Loucy (cell line): ENCODE results near the gene ZNF135.

Source experiments
- H2AFZ ChIP-seq: fragments of 200-600 bp; sonication (generic); 2 replicates; pipeline ENCODE4 v1.6.0; 2016; ENCODE audit warnings: antibody characterized with exemption, mild to moderate bottlenecking, low read length, moderate library complexity
- H3F3A ChIP-seq: fragments of 200-600 bp; 2 replicates; pipeline ENCODE4 v1.6.0; 2016; ENCODE audit warnings: antibody characterized with exemption, low read depth, mild to moderate bottlenecking
- H3K27me3 ChIP-seq: fragments of 200-600 bp; sonication (generic); 2 replicates; pipeline ENCODE4 v1.6.1; 2014; ENCODE audit warnings: low read length, mild to moderate bottlenecking; ENCODE audit not compliant: insufficient read depth, poor library complexity, severe bottlenecking
- H3K36me3 ChIP-seq: fragments of 200-600 bp; sonication (generic); 2 replicates; pipeline ENCODE4 v1.6.1; 2016; ENCODE audit warnings: low read length; ENCODE audit not compliant: insufficient read depth
- H3K4me1 ChIP-seq: fragments of 200-600 bp; sonication (generic); 2 replicates; pipeline ENCODE4 v1.5.1; 2014; ENCODE audit warnings: low read length, mild to moderate bottlenecking; ENCODE audit not compliant: insufficient read depth, poor library complexity, severe bottlenecking
- H3K4me2 ChIP-seq: fragments of 200-600 bp; sonication (generic); 2 replicates; pipeline ENCODE4 v1.6.0; 2014; ENCODE audit warnings: antibody characterized with exemption, low read length, low read depth, mild to moderate bottlenecking; ENCODE audit not compliant: poor library complexity, severe bottlenecking
- H3K4me3 ChIP-seq: fragments of 200-600 bp; sonication (generic); 2 replicates; pipeline ENCODE4 v1.5.1; 2014; ENCODE audit warnings: low read length, mild to moderate bottlenecking, mixed read lengths; ENCODE audit not compliant: poor library complexity, severe bottlenecking
- H3K79me2 ChIP-seq: fragments of 200-600 bp; sonication (generic); 2 replicates; pipeline ENCODE4 v1.6.1; 2014; ENCODE audit warnings: low read length; ENCODE audit not compliant: insufficient read depth
- H3K9ac ChIP-seq: fragments of 200-600 bp; sonication (generic); 2 replicates; pipeline ENCODE4 v1.6.0; 2014; ENCODE audit warnings: mild to moderate bottlenecking, low read depth, low read length, moderate library complexity; ENCODE audit not compliant: poor library complexity, severe bottlenecking
- H3K9me2 ChIP-seq: fragments of 200-600 bp; sonication (generic); replicated peaks from 2 replicates; pipeline ENCODE4 v1.6.1; 2016; ENCODE audit warnings: low read depth, low read length, mixed read lengths
- H3K9me3 ChIP-seq: fragments of 200-600 bp; sonication (generic); 2 replicates; pipeline ENCODE4 v1.6.1; 2014; ENCODE audit warnings: mild to moderate bottlenecking, antibody characterized with exemption, low read length, low read depth; ENCODE audit not compliant: insufficient read depth
- H4K20me1 ChIP-seq: fragments of 200-600 bp; sonication (generic); 2 replicates; pipeline ENCODE4 v1.6.0; 2014; ENCODE audit warnings: antibody characterized with exemption, low read length, mild to moderate bottlenecking; ENCODE audit not compliant: insufficient read depth, poor library complexity, severe bottlenecking
- CTCF ChIP-seq: fragments of 200-600 bp; sonication (generic); conservative IDR thresholded peaks from 2 replicates; pipeline ENCODE4 v1.5.1; 2014; ENCODE audit warnings: mild to moderate bottlenecking, antibody characterized with exemption, low read length
- EZH2phosphoT487 ChIP-seq: fragments of 200-600 bp; IDR thresholded peaks from 2 replicates; pipeline ENCODE4 v1.6.1; 2018; ENCODE audit warnings: antibody characterized with exemption, mild to moderate bottlenecking, moderate library complexity, borderline replicate concordance

The ZNF135 gene

DNA sequence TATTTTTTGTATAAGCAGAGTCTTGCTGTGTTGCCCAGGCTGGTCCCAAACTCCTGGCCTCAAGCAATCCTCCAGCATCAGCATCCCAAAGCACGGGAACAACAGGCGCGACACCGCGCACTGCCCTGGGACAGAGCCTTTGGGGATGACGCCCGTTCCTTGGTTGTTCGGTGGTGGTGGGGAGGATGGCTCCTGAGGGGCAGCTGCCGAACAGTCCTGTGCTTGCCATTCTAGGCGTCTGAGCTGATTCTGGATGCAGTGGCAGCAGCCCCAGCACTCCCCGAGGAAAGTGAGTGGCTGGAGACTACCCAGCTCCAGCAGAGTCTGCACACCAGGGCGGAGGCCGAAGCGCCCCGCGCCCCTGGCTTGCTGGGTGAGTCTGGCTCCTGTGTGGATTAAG lies 6.8 kb upstream of the ZNF135 start:
- no peaks in the 10 kb centered on the region for H4K20me1 ChIP-seq
- H3K9ac ChIP-seq: no peak overlapping the region
- no peaks in the 10 kb centered on the region for H3K9me2 ChIP-seq
- no peaks in the 10 kb centered on the region for H3K27me3 ChIP-seq
- H3K9me3 ChIP-seq: peaks cover 18% of the 10 kb centered on the region; the same call in 1 of the 2 replicates
- H3K4me2 ChIP-seq: no peak overlapping the region
- H3K36me3 ChIP-seq: no peaks in the 10 kb centered on the region
- TF ChIP-seq EZH2phosphoT487: no peak
- TF ChIP-seq CTCF: no peak
- no peaks in the 10 kb centered on the region for H3K4me1 ChIP-seq
- H3K4me3 ChIP-seq: no peak overlapping the region
- H3F3A ChIP-seq: no peaks in the 10 kb centered on the region
- no peaks in the 10 kb centered on the region for H3K79me2 ChIP-seq
- no peak overlapping the region for H2AFZ ChIP-seq

DNA sequence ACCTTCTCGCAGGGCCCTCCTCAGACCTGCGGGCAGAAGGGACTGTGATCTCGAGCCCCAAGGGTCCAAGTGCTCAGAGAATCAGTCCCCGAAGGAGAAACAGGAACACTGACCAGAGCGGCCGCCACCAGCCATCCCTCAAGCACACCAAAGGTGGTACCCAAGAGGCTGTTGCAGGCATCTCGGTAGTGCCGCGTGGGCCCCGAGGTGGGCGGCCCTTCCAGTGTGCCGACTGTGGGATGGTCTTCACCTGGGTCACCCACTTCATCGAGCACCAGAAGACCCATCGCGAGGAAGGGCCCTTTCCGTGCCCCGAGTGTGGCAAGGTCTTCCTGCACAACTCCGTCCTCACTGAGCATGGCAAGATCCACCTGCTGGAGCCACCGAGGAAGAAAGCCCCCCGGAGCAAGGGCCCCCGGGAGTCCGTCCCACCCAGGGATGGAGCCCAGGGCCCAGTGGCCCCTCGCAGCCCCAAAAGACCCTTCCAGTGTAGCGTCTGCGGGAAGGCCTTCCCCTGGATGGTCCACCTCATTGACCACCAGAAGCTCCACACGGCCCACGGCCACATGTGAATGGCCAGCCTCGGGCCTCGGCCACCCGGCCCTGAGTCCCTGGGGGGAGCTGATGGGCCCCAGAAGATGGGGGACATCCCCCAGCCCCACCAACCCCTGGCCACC lies 5.5 kb upstream of the ZNF135 start:
- Histone ChIP-seq H4K20me1 (no peaks in the 10 kb centered on the region), H3F3A (no peaks in the 10 kb centered on the region), H3K9ac (no peak overlapping the region), H3K27me3 (no peaks in the 10 kb centered on the region), H3K9me2 (no peaks in the 10 kb centered on the region), H3K79me2 (no peaks in the 10 kb centered on the region), H3K36me3 (no peaks in the 10 kb centered on the region), H3K4me3 (no peak overlapping the region), H3K9me3 (peaks cover 14% of the 10 kb centered on the region; the same call in 1 of the 2 replicates), H3K4me1 (peaks cover 4% of the 10 kb centered on the region), H2AFZ (no peak overlapping the region), H3K4me2 (no peak overlapping the region)
- TF ChIP-seq EZH2phosphoT487 (no peak), CTCF (no peak)

DNA sequence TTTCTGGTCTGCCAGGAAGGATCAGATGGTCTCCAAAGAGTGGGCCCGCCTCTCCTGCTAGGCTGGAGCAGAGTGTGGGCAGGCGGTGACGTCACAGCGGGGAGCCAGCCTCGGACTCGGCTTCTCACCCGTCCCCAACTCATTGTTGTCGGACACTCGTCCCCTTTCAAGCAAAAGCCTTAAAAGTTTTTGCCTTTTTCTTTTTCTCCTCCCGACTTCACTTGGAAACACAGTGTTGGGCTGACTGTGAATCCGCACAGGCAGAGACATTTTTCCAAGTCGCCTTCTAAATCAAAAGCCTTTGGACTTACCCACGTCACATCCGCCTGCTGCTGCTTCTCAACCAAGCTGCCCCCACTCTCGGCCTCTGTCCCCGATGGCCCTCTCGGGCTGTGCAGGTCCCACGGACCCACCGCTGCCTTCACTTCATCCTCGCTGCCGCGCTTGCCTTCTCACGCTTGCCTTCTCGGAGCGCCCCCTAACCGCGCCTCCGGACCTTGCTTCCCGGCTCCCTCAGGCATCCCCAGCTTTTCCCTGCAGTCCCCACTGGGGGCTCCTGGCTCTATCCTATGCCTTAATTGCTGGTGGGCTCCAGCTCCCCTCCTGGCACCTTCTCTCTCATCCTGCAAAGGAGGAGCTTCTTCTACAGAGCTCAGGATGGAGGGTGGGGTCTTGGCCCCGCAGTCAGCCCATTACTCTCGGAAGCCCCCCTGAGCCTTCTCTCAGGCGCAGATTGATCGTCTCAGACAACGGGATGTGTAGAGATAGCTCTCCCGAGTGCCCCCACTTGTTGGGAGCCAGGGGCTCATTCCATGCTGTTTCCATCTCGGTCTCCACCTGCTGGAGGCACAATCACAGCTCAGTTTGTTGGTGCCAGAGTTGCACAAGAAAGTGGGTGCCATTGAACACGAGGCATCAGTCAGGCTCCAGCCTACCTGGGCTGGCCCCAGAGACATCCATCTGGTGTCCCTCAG lies 3.9 kb upstream of the ZNF135 start:
- Histone ChIP-seq H3K36me3 (no peaks in the 10 kb centered on the region), H3K79me2 (no peaks in the 10 kb centered on the region), H3K4me1 (peaks cover 7% of the 10 kb centered on the region), H3K9me2 (no peaks in the 10 kb centered on the region), H3K4me2 (no peak overlapping the region), H3K27me3 (no peaks in the 10 kb centered on the region), H3K9me3 (peaks cover 9% of the 10 kb centered on the region; the same call in 1 of the 2 replicates), H4K20me1 (no peaks in the 10 kb centered on the region), H3K9ac (no peak overlapping the region), H2AFZ (no peak overlapping the region), H3K4me3 (no peak overlapping the region), H3F3A (no peaks in the 10 kb centered on the region)
- TF ChIP-seq CTCF (no peak), EZH2phosphoT487 (no peak)
